Right lobe of liver (tissue), 4 donors: Measurements from ENCODE around the gene MBOAT1.

Source experiments
- POLR2A ChIP-seq: fragments of 450-650 bp; IDR thresholded peaks from one replicate; pipeline ENCODE4 v1.6.1; 2017; ENCODE audit warnings: antibody characterized with exemption, mild to moderate bottlenecking
- TF ChIP-seq, protein P1 (sequence below), 4 donors: fragments of 200-600 bp in 3 of 4; fragments of 450-650 bp in 1 of 4; IDR thresholded peaks; one replicate each; pipeline versions ENCODE4 v1.5.1 to v1.8.0; 2016 to 2022; ENCODE audit warnings: antibody characterized with exemption in 4 of 4, mild to moderate bottlenecking in 2 of 4
- donor health status: DM: no; HTN: no; CAD: no.
- donor health status: DM: no; HTN: no; CAD: no.
- donor health status: DM: no; HTN: yes; CAD: no.

DNA sequence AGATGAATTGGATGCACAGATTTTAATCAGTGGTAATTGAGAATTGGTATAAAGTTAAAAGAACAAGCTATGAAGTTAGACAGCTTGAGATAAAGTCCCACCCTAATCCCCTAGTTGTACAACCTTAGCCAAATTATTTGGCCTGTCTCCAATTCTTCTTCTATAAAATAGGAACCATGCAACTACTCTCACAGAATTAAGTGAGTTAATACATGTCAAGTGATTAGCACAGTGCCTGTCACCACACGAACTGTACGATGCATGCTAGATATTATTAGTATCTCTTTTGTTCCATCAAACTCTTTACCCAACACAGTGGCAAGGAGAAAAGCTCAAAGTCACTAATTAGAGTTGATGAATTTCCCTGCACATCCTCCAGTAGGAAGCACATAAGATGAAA, 44.7 kb downstream of the MBOAT1 start:
- TF ChIP-seq, protein P1, sequence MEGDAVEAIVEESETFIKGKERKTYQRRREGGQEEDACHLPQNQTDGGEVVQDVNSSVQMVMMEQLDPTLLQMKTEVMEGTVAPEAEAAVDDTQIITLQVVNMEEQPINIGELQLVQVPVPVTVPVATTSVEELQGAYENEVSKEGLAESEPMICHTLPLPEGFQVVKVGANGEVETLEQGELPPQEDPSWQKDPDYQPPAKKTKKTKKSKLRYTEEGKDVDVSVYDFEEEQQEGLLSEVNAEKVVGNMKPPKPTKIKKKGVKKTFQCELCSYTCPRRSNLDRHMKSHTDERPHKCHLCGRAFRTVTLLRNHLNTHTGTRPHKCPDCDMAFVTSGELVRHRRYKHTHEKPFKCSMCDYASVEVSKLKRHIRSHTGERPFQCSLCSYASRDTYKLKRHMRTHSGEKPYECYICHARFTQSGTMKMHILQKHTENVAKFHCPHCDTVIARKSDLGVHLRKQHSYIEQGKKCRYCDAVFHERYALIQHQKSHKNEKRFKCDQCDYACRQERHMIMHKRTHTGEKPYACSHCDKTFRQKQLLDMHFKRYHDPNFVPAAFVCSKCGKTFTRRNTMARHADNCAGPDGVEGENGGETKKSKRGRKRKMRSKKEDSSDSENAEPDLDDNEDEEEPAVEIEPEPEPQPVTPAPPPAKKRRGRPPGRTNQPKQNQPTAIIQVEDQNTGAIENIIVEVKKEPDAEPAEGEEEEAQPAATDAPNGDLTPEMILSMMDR (IDR thresholded peaks at IDR 0.05): no peak
- no peak for TF ChIP-seq POLR2A
